Ectodermal cell (in vitro differentiated cells): ENCODE measurements around the gene CD81.

Experiments
- H3K27ac ChIP-seq: 2 replicates; pipeline ENCODE4 v1.7.0; 2013; ENCODE audit warnings: mild to moderate bottlenecking, low read depth, low read length; ENCODE audit not compliant: insufficient read depth, poor library complexity, severe bottlenecking
- H3K27me3 ChIP-seq: 2 replicates; pipeline ENCODE4 v1.7.0; 2013; ENCODE audit warnings: mild to moderate bottlenecking, low read length; ENCODE audit not compliant: insufficient read depth, control insufficient read depth, poor library complexity, severe bottlenecking
- H3K36me3 ChIP-seq: one replicate; pipeline ENCODE4 v1.7.0; 2013; ENCODE audit warnings: low read length; ENCODE audit not compliant: control insufficient read depth, insufficient read depth
- H3K4me1 ChIP-seq: one replicate; pipeline ENCODE4 v1.7.0; 2013; ENCODE audit warnings: low read length; ENCODE audit not compliant: control insufficient read depth, insufficient read depth
- H3K4me3 ChIP-seq: 2 replicates; pipeline ENCODE4 v1.7.0; 2013; ENCODE audit warnings: low read depth, low read length, control low read depth; ENCODE audit not compliant: insufficient read depth
- H3K9me3 ChIP-seq: 2 replicates; pipeline ENCODE4 v1.7.0; 2013; ENCODE audit warnings: mild to moderate bottlenecking, low read length, moderate library complexity; ENCODE audit not compliant: control insufficient read depth
- WGBS, 2 experiments: methylation state at CpG; one replicate each; pipeline ENCODE4 v1.1.7; 2013; ENCODE audit warnings: missing lambda C conversion rate in 2 of 2; 5-methylcytosine and 5-hydroxymethylcytosine counted together

CD81 gene

GRCh38 chr11:2375341-2375853, 1.7 kb upstream of the CD81 start:
- no peak overlapping the region for H3K27ac ChIP-seq
- WGBS, 2 experiments = 90 to 93% methylated on average over 6 of the region's 6 CpGs

GRCh38 chr11:2375964-2376551, 1.1 kb upstream of the CD81 start:
- no peak overlapping the region for H3K4me3 ChIP-seq
- H3K27me3 ChIP-seq = peaks cover 8% of the 10 kb centered on the region
- WGBS, 2 experiments = 94 to 95% methylated on average over 16 of the region's 16 CpGs
- H3K4me1 ChIP-seq = peaks cover 8% of the 10 kb centered on the region
- no peaks in the 10 kb centered on the region for H3K9me3 ChIP-seq
- no peaks in the 10 kb centered on the region for H3K36me3 ChIP-seq
- H3K27ac ChIP-seq = no peak overlapping the region

More at GRCh38 chr11:2375341-2375853, 1.7 kb upstream of the CD81 start:
- H3K4me1 ChIP-seq = peaks cover 8% of the 10 kb centered on the region
- H3K4me3 ChIP-seq = no peak overlapping the region
- no peaks in the 10 kb centered on the region for H3K9me3 ChIP-seq
- peaks cover 8% of the 10 kb centered on the region for H3K27me3 ChIP-seq
- no peaks in the 10 kb centered on the region for H3K36me3 ChIP-seq

GRCh38 chr11:2377511-2378443, 667 bp downstream of the CD81 start:
- H3K4me1 ChIP-seq = peaks cover 13% of the 10 kb centered on the region
- H3K36me3 ChIP-seq = no peaks in the 10 kb centered on the region
- no peak overlapping the region for H3K27ac ChIP-seq
- peak overlapping the region; percentile 82 for H3K4me3 ChIP-seq
- peaks cover 8% of the 10 kb centered on the region for H3K27me3 ChIP-seq
- H3K9me3 ChIP-seq = no peaks in the 10 kb centered on the region
- 1% methylated on average over 88 of the region's 88 CpGs for WGBS, 2 experiments

- peak overlapping the region; percentile 82 for H3K4me3 ChIP-seq
- H3K9me3 ChIP-seq = no peaks in the 10 kb centered on the region
- WGBS, 2 experiments = 41 to 44% methylated on average over 23 of the region's 23 CpGs
- H3K27ac ChIP-seq = no peak overlapping the region
- H3K4me1 ChIP-seq = peaks cover 13% of the 10 kb centered on the region
- H3K27me3 ChIP-seq = peaks cover 8% of the 10 kb centered on the region
- H3K36me3 ChIP-seq = no peaks in the 10 kb centered on the region
These were observed 1.6 kb downstream of the CD81 start for GRCh38 chr11:2378527-2379210.

GRCh38 chr11:2379466-2380174, 2.5 kb downstream of the CD81 start:
- peaks cover 13% of the 10 kb centered on the region for H3K4me1 ChIP-seq
- no peaks in the 10 kb centered on the region for H3K36me3 ChIP-seq
- peaks cover 8% of the 10 kb centered on the region for H3K27me3 ChIP-seq
- no peak overlapping the region for H3K4me3 ChIP-seq
- no peaks in the 10 kb centered on the region for H3K9me3 ChIP-seq
- WGBS, 2 experiments = 94 to 95% methylated on average over 11 of the region's 11 CpGs
- no peak overlapping the region for H3K27ac ChIP-seq

- no peak overlapping the region for H3K4me3 ChIP-seq
- H3K4me1 ChIP-seq = peaks cover 13% of the 10 kb centered on the region
- H3K36me3 ChIP-seq = no peaks in the 10 kb centered on the region
- WGBS, 2 experiments = 91 to 92% methylated on average over 13 of the region's 13 CpGs
- no peaks in the 10 kb centered on the region for H3K9me3 ChIP-seq
- H3K27ac ChIP-seq = no peak overlapping the region
- peaks cover 8% of the 10 kb centered on the region for H3K27me3 ChIP-seq
These were observed 3.3 kb downstream of the CD81 start for GRCh38 chr11:2380396-2380795.

- Histone ChIP-seq H3K9me3 (no peaks in the 10 kb centered on the region), H3K4me1 (peaks cover 13% of the 10 kb centered on the region), H3K27ac (no peak overlapping the region), H3K36me3 (no peaks in the 10 kb centered on the region), H3K4me3 (no peak overlapping the region), H3K27me3 (peaks cover 8% of the 10 kb centered on the region)
- 94 to 95% methylated on average over 20 of the region's 20 CpGs for WGBS, 2 experiments
These were observed 3.8 kb downstream of the CD81 start for GRCh38 chr11:2380807-2381350.

- peaks cover 13% of the 10 kb centered on the region for H3K4me1 ChIP-seq
- no peaks in the 10 kb centered on the region for H3K9me3 ChIP-seq
- no peak overlapping the region for H3K4me3 ChIP-seq
- H3K36me3 ChIP-seq = no peaks in the 10 kb centered on the region
- WGBS, 2 experiments = 96 to 97% methylated on average over 11 of the region's 11 CpGs
- no peak overlapping the region for H3K27ac ChIP-seq
- peaks cover 3% of the 10 kb centered on the region for H3K27me3 ChIP-seq
These were observed 4.5 kb downstream of the CD81 start for GRCh38 chr11:2381494-2382128.

- H3K27me3 ChIP-seq = no peaks in the 10 kb centered on the region
- 90 to 93% methylated on average over 11 of the region's 11 CpGs for WGBS, 2 experiments
- H3K27ac ChIP-seq = no peak overlapping the region
- H3K4me3 ChIP-seq = no peak overlapping the region
- no peaks in the 10 kb centered on the region for H3K9me3 ChIP-seq
- H3K4me1 ChIP-seq = peaks cover 13% of the 10 kb centered on the region
- no peaks in the 10 kb centered on the region for H3K36me3 ChIP-seq
These were observed 5.0 kb downstream of the CD81 start for GRCh38 chr11:2382129-2382517.
